Measurements from ENCODE around the gene RTRAF.

The RTRAF gene

DNA sequence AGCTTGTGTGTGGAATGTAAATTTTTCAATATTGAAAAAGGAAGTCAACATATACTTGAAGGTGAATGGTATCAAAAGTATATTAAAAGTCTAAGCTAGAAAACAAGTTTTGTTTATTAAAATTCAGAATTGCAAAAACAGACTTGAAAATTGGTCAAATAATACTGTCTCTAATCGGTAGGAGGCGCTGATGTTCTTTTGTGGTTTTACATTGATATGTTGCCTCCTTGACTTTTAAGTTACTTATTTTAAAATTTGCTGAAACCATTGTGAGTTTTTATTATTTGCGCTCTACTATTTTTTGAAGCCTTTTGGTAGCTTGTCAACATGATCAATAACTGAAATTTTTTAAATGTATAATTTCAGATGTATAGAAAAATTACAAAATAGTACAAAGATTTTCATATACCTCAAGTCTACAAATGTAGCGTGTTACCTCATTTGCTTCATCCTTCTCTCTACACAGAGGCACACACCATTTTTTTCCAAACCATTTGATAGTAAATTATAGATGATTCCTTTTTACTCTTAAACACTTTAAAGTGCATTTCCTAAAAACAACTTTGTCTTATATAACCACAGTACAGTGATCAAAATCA is 6.9 kb downstream of the RTRAF start:
- FAIRE-seq = peak; percentile 71

DNA sequence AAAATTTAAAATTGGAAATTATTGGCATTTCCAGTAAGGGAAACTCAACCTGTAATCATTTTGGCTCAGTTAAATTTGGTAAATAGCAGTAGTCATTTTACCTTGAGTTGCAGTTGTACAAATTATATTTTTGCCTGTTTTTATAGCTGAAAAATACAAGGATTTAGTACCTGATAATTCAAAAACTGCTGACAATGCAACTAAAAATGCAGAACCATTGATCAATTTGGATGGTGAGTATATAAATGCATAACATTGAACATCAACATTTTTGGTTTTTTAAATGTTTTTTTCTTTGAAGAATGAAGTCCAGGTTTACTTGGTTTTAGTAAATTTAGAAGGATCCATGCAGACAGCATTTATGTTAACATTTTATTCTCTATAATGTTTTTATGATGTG is 9.0 kb downstream of the RTRAF start:
- no peak for FAIRE-seq

DNA sequence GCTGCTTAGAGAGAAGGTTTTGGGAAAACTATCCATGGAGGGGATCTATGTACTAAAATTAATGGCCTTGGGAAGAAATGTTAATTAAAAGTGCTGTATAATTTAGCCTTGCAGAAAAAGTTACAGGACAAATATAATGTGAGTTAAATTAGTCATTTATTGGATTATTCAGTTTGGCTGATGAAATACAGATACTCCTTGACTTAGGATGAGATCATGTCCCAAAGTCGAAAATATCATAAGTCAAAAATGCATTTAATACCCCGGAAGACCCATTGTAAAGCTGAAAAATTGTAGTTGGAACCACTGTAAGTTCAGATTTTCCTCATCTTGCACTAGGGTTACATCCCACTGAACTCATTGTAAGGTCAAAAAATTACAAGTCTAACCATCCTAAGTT is 9.7 kb downstream of the RTRAF start:
- FAIRE-seq = no peak

DNA sequence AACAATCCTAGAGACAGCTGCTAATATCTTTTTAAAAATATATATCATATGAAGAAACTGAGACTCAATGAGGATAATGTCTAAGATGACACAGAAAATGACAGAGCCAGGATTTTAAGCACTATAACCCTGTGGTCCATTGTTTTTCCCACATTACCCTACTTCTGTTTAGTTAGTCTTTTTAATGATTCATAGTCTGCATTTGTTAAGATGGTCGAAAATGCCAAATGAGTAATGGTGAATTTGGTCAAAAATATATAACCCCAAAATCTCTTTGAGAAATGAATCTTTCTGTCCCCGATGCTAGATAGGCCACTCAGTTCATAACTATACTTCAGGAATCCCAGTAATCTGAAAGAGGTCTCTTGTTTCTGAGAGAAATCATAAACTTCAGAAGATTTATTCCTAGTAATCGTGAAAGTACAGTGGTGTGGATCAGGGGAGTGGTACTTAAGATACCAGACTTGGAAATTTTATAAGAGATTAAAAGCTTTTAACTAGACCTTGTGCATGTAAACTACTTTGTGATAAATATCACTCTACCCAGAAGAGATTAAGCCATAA is 10.8 kb downstream of the RTRAF start:
- FAIRE-seq = no peak

DNA sequence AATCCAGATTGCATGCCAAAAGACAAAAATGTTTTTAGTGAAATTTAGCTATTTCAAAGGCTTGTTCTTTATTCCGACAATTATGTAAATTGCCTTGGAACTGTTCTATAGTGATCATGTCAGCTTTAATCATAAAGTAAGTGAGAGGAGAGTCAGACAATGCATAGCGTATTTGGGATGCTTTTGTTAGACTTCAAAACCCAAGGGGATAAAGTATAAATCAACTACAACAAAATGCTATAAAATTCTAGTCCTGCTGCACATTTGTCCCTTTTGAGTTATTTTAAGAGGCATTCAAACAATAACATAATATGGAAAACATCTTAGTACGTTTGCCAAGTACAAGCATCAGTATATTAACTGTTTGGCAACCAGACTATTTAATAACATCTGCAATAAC is 11.3 kb downstream of the RTRAF start:
- FAIRE-seq = no peak

DNA sequence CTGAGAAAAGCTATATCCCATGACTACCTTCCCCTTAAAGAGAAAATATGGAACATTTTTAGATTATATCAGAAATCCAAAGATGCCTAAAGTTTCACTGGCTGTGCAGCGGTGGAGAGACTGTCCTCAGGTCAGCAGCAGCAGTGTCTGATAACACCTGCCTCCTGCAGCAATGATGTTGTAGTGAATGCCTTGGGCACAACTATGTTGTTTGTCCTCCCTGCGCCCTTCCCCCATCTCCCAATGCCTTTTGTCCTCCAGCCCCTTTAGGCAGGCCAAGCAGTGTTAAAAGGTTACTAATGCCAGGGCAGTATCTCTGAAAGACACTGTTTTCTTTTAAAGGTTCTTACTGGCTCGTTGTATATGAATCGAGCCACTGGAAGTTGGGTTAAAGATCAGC is 13.2 kb downstream of the RTRAF start:
- no peak for FAIRE-seq

DNA sequence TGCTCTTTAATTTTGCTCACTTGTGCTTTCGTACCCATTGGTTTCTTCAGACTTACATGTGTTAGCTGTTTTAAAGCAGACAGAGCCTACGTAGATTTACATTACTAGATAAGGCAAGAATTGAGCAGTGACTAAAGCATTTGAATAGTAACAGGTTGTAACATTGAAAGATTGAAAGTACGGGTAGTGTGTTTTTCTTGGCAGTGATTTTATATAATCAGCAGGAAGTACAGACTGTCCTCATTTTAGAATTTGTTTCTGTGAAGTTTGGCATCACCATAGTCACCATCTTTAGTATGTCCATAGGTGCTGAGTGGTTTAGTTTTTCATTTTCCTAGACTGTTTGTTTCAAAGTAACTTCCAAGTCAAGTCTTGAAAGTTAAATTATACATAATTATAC is 14.0 kb downstream of the RTRAF start:
- FAIRE-seq = no peak

DNA sequence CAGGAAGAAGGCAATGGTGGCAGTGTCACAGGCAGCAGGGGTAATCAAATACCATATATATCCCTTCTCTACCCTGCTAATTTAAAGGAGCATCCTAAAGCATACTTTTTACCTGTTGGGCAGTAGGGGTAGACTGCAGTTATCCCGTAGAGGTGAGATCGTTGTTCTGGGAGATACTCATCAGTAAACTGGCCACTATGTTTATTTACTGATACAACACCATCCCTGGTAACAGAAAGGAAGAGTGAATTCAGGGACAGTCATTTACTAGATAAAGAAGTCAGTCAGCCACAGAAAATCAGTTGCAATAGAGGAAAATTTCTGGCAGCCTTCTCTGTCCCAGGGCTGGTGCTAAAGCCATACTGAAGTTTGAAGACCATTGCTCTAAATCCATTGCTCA is 16.3 kb downstream of the RTRAF start:
- no peak for FAIRE-seq

DNA sequence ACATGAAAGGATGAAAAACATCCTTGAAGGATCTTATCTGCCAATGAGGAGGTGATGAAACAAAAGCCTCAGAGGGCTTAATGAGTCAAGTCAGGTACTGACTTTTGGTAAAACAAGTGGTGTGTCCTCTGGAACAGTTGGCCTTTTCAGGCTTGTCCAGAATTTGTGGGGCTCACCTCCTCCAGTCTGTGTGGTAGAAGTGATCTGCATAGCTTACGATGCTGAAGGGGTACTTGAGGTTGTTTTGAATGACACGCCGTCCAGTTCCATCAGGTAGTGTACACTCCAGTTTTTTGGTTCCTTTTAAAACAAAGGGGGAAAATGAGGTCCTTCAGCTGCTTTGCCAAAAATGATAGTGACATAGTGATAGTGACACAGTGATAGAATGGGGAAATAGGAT is 17.0 kb downstream of the RTRAF start:
- FAIRE-seq = no peak

DNA sequence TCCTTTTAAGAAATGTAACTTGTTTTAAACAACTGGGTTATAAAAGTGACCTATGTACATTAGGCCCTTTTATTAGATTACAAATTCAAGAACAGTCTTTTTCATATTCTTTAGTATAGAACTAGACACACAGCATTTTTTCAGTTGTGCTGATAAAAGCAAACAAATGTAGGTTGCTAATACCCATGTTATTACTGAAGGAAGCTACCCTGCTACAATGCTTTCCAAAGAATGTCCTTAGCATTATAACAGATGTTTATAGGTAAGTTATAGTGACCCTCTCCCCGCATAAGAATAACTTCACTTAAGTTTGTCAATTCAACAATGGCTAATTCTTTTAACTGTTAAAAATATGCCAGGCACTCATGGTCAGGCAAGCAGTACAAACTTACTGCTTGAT is 17.9 kb downstream of the RTRAF start:
- no peak for FAIRE-seq

DNA sequence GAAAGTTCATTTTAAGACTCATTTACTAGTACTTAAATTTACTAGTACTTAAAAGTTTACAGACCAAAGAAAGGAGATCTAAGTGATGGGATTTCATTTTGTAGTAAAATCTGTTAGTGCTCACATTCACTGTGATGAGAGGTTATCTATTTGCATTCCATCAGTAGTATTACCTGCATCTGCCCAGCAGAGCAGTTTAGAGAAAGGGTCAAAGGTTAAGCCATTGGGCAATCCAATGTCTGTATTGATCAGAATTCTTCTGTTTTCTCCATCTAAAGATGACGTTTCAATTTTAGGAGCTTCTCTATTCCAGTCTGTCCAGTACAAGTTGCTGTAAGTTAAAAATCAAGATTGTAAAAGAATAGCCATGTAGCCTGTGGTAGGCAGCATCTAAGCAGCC is 18.3 kb downstream of the RTRAF start:
- no peak for FAIRE-seq

DNA sequence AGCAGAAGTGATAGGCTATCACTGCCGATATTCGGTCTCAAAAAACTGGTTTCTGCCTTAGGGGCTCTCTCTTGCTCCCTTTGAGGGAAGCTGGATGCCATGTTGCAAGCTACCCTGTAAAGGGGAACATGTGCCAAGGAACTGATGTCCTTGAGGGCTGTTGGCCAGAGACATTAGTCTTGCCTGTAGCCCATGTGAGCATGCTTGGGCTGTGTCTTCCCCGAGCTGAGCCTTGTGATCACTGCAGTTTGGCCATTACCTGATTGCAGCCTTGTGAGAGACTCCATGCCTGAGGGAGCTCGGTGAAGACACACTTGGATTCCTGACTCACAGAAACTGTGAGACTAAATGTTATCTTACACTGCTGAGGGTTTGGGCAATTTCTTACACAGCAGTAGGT is 18.8 kb downstream of the RTRAF start:
- no peak for FAIRE-seq

DNA sequence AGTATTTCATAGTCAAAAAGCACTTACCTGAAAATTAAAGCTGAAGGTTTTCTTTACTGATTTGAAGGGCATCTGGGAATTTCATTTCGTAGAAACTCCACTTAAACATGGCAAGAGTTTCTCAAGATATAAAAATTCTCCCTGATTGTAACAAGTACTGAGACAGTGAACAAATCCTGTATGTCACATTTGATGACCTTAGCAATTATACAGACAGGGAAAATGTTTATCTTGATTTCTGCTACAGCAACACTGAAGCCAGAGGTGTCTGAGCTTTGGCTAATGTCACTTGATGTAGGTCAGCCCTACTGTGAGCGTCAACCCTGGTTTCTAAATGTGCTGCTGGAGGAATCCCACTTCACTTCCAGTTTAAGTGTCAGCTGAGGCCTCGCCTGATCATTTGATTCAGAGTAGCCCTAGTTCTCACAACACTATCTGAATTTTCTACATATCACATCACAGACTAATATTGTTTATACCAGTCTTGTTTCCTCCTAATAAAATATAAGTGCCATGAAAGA is 20.9 kb downstream of the RTRAF start:
- no peak for FAIRE-seq

DNA sequence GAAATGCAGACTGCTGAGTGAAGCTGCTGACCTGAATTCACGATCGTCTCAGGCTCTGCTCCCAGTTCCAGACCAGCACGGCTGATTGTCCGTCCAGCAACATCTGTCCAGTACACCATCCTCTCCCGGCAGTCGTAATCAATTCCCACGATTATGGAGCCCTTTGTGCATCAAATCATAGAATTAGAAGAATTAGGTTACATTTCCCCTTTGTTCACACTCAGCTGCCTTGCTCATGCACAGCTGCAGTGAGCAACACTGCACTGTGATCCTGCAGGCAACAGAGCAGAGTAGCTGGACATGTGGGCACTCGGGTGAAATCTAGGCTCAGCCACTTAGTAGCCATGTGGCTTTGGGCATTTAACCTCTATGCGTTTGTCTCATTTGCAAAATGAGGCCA is 22.2 kb downstream of the RTRAF start:
- FAIRE-seq = no peak

DNA sequence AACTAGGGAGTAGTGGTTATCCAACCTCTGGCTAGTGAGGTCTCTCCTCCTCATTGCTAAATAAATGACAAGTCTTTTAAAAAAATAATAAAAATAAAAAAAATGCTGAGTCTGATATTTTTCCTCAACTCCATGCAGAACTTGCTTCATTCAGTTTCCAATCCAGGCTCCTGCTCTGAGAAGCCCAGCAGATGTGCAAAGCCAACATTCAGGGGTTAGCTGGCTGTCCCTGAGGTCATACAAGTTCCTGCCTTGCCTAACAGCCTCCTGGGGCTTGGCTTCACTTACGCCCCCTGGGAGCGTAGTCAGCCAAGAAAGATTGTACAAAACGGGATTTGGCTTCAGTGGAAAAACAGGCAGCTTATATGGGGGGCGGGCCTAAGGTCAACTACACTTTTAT is 23.3 kb downstream of the RTRAF start:
- no peak for FAIRE-seq

DNA sequence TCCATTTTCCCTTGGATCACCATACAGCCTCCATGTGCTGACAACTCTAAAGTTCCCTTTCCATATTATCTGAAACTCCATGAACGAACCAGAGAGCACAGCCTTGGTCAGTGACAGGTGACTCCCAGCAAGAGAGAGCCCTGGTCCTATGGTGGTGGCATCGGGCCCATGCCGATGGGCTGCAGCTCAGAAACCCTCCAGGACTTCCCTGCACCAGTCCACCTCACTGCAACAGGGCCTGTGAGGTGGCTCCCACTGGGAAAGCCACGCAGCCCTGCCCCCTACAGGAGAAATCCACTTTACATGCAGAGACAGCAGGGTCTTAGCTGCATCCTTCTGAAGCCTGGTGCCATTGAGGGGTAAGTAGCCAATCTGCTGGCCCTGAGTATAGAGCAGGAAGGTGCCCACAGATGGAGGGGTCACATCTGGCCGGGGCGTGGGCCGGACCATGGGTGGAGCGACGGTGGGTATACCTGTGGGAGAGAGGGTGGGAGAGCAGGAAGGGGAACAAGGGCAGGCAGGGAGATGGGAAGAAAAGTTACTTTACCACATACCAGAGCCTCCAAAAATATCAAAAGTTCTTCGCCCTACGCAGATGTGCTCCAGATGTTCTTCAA is 24.7 kb downstream of the RTRAF start:
- no peak for FAIRE-seq

DNA sequence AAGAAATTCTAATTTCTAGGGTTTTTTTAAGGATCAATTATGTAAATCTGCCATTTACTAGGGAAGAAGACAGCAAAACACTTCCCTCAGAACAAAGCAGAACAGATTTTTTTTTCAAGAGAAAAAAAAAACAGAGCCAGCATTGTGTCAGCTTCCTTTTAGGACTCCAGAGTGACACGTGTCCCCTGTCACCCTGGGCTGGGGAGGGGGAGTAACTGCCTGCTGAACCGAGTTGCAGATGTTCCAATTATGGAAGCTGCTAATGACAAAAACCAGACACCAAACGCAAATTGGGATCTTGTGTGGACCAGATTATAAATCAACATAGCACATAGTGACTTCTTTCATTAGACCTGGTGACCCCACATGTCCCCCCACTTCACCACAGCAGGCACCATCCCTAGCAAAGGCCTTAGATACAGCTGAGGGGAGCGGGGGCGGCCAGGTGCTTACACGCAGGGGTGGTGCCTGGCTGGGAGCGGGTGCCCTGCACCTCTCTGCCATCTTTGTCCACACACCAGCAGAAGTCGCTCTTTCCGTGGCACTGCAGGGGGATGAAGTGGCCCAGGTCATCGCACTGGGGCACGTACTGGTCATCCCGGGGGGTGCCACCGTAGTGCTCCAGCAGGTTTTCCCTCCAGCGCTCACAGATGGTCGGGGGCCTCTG is 25.4 kb downstream of the RTRAF start:
- FAIRE-seq = no peak

DNA sequence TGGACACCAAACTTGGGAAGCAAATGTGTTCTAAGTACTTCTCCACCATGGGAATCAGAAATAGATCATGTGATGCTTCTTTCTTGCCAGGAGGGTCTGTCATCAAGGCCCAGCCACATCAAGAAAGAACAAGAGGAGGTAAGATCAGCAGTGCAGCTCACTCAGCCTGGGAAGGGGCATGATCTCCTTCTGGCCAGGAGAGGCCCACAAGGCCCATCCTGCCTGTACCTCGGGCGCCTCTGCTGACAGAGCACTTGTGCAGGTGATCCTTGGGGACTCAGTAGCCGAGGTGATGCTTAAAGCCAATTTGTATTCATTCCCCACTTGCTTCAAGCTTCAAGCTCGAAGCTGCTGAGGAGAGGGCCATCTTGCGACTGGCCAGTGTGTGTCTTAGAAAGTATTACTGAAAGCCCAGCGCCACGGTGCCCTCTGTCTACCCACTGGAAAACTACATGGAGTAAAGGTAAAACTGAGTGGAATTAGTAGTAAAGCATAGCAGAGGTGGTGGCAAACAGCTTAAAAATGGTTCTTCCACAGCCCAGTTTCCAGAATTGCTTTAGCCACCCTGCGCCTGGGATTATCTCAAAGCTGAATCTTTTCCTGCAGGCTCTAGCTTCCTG is 26.2 kb downstream of the RTRAF start:
- no peak for FAIRE-seq

DNA sequence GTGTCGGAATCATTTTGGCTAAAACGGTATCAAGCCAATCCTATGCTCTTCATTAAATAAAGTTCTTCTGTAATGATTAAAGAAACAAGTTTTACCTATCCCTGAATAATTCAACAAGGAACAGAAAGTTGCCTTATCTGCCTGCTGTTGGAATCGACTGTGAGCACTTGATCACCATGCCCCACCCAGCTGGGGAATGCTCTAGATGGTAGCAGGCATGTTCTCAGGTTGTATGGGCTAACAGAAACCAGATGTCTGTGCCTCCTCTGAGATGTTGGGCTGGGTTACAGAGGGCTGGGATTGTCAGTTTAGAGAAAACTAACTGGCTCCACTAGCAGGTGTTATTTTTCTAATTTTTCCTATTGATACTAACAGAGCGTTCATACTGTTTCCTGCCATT is 28.9 kb downstream of the RTRAF start:
- FAIRE-seq = no peak

DNA sequence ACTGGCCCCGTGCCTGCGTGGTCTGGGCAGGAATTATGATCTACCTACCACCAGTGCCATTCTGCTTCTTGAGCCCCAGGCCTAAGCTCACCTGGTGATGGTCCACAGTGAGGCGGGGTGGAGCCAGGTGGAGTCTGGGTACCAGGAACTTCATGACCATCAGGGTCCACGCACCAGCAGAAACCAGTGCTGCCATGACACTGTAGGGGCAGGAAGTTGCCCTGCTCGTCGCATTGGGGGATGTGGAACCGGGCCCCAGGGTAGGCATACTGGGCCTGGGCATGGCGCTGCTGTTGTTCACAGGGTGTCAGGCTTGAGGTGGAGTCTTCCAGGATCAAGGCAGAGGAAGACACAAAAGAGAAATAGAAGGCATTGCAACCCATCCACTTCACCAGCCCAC is 29.6 kb downstream of the RTRAF start:
- FAIRE-seq = no peak

DNA sequence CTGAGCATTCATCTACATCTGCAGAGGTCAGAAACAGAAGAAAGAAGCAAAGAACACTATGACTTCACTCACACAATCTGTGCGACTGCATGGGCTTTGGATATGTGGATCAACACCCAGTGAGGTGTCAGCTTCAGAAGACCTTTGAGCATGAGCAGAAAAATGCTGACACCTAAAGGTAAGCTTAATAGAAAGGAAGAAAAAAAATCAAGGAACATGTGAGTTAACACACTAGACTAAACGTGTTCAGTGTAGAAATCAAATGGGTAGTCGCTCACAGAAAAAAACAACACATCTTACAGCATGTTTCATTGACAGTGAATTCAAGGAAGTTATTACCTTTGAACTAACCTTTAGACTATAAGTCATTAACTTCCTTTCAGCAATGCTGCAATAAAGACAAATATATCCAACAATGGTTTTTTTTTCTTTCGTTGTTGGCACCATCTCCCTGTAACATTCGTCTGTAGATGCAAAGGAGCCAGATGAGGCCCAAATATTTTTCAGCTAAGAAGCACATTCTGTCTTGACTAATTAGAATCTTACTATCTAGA is 30.9 kb downstream of the RTRAF start:
- no peak for FAIRE-seq

DNA sequence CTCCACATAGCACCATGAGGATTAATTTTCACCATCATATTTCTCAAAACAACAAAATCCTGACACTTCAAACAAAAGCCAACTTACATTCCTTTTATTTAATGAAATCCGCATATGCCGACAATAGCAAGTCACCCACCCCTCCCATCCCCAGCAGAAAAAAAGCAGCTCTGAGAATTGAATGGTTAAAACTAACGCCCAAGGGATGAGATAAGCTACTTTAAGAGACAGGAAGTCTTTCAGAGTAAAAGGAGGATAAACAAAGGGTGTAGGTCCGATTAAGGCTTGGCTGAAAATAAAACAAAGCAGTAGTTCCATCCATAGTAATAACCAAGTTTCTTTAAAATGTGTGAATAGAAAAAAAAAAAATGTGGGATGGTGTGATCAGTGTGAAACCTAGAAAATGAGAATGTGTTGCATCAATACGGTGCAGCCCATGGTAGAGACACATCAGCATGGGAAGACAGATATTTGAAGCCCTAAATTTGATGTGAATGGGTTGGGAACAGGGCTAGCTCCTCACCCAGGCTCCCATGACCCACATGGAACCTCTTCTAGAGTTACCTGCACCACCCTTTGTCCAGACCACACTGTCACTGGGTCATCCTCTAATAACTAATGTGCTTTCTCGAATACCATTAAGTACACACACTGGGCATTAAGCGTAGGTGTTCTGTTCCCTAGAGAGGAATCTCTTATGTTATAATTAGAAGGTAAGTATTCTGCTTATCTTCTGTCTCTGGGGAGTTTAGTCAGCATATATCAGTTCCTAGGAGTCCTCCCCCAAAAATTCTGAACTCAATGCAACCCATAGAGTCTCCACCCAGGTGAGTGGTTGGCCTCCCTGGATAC is 31.7 kb downstream of the RTRAF start:
- FAIRE-seq = no peak

Data from A204.1 (cell line).